Stimulated activated CD8-positive, alpha-beta memory T cell treated with anti-CD3 and anti-CD28 coated beads, Interleukin-2, amount 100 ng/mL, for 1 hour (primary cell): ENCODE results near the gene KRTAP12-4.
"Not testable (repeated sequence)": the region's sequence is repeated elsewhere in the genome, so short reads cannot be mapped to it uniquely, and the experiment has no call there.

Source experiments
- DNase-seq, 2 donors: peaks; one replicate each; pipeline ENCODE4 v3.0.0-alpha.2; 2020; ENCODE audit warnings: low read depth in 2 of 2

KRTAP12-4 gene

DNA sequence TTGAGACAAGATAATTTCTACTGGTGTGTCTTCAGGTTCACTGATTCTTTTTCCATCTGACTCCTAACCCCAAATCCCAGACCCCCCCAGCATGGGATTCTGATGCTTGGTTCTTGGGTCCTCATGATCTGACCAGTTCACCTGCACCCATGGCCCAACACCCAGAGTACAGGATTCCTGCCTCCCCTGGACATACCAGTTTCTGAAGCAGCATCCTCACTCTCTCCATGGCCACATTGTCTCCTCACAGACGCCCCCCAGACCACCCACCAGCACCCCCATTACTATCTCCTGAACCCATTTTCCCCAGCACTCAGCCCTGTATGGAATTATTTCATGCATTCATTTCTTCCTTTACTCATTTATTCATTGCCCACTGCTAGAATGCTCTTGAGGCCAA, 2.4 kb upstream of the KRTAP12-4 start:
- DNase-seq, result no peak

GRCh38 chr21:44653656-44654575, 543 bp downstream of the KRTAP12-4 start:
- peak in 1 of 2 donors; percentile 27 for DNase-seq

DNA sequence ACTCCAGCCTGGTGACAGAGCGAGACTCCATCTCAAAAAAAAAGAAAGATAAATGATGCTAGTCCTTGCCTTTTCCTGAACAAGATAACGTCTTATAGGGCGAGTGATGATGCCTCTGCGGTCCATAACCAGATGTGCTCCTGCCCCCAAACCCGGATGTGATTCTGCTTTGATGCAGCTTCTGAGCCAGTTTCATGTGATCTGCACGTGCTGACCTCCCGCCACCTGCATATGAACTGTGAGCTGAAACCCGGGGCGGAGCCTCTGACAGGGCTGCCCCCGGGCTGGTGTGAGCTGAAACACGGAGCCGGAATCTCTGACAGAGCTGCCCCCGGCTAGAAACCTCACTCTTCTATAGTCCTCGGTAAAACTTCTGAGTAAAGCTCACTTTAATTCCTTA, 1.3 kb downstream of the KRTAP12-4 start:
- DNase-seq, result no peak

DNA sequence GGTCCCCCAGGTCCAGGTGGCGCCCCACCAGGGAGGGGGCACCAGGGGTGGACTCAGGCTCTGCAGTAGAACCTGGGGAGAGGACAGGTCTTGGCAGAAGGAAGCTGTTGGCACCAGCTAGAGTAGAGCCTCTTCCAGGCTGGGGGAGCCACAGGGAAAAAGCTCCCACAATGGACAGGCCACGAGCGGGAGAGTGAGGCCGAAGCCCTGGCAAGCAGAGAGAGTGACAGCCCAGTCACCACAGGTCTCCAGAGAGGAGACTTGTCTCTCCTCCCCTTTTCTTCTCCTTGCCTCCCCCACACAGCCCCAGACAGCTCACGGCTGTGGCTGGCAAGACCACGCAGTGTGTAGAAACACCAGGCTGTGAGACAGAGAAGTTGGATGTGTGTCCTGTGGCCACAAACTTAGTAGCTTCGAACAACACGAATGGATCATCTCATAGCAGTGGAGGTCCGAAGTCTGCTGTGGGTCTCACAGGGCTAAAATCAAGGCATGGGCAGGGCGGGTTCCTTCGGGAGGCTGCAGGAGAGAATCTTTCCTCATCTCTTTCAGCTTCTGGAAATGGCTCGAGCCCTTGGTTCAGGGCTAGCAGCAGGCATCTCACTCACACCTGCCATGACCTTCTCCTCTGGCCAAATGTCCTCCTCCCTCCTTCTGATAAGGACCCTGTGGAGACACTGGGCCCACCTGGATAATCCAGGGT, 3.3 kb downstream of the KRTAP12-4 start:
- no peak for DNase-seq

DNA sequence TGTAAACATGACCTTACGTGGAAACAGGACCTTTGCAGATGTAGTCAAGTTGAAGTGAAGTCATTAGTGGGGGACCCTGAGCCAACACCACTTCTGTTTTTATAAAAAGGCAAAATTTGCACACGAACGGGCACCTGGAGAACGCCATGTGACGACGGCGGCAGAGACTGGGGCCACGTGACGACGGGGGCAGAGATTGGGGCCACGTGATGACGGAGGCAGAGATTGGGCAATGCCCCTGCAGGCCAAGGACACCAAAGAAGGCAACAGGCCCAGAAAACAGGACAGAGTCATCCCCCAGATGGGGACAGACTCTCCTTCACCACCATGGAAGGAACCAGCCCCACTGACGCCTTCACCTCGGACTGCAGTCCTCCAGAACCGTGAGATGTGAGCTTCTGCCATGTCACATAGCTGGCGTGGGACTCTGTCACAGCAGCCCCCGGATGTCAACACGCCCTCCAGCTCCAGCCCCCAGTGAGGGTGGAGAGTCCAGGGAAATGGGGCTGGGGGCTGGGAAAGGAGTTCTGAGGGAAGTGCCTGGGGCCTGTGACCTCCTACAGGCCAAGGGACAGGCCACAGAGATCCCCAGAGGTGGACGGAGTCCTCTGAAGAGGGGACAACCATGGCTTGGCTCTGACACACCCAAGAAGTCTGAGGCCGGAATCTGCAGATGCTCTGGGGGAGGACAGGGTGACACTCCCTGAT, 4.0 kb downstream of the KRTAP12-4 start:
- no peak for DNase-seq

DNA sequence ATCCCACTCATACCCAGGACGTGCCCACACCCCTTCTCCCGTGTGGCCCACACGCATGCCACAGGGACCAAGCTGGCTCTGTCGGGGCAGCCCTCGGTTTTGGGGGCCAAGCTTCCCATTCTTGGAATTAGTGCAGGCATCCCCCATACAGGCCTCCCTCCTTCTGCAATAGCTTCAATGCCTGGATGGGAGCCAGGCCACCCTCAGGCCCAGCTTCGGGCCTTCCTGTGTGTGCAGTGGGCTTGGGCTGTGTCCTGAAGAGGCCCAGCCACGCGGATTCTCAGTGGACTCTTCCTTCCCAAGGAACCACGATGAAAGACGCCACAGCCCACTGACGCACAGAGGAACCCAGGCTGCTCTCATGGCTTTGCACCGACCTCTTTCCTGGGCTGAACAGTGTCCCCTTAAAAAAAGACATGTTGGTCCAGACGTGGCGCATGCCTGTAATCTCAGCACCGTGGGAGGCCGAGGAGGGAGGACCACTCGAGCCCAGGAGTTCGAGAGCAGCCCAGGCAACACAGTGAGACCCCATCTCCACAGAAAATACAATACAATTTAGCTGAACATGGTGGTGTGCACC, 4.8 kb downstream of the KRTAP12-4 start:
- DNase-seq, result no peak

DNA sequence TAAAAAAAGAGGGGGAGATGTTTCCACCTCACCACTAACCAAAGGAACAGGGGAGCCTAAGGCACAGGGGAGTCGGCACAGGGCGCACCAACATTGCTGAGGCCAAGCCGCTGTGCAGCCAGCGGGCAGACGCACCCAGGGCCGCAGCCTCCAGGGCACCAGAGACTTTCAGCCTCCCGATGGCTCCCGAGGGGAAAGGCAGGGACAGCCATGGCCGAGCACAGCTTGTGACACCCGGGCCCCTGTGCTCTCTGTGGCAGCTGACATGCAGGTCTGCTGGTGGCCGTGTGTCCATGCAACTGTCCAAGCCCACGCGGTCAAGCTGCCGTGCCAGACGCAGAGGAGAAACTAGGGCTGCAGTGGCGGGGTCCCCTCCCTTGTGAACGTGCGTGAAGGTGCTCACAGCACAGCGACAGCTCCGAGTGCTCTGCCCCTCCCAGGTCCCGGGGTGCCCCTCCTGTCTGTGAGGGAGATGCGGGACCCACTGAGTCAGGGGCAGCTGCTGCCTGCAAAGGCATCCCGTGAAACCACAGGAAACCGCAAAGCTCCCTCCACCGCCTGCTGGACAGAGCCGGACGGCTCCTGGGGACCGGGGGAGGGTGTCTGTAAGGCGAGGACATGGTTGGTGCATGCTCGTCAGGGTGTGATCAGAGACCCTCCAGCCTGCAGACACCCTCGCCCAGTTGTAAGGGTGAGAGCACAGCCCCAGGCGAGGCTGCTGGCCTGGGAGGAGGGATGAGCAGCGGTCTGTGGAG, 5.7 kb downstream of the KRTAP12-4 start:
- DNase-seq, result no peak

- DNase-seq, result no peak
These were observed 7.3 kb downstream of the KRTAP12-4 start for GRCh38 chr21:44647222-44647552.

DNA sequence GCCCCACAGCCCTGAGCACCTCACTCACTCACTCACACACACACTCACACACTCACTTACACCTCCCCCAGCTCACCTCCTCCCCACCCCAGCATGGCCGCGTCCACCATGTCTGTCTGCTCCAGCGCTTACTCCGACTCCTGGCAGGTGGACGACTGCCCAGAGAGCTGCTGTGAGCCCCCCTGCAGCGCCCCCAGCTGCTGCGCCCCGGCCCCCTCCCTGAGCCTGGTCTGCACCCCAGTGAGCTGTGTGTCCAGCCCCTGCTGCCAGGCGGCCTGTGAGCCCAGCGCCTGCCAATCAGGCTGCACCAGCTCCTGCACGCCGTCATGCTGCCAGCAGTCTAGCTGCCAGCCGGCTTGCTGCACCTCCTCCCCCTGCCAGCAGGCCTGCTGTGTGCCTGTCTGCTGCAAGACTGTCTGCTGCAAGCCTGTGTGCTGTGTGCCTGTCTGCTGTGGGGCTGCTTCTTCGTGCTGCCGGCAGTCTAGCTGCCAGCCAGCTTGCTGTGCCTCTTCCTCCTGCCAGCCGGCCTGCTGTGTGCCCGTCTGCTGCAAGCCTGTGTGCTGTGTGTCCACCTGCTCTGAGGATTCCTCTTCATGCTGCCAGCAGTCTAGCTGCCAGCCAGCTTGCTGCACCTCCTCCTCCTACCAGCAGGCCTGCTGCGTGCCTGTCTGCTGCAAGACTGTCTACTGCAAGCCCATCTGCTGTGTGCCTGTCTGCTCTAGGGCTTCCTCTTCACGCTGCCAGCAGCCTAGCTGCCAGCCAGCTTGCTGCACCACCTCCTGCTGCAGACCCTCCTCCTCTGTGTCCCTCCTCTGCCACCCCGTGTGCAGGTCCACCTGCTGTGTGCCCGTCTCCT, 7.9 kb downstream of the KRTAP12-4 start, which contains the start of gene KRTAP10-11:
TSS of gene KRTAP10-11 (plus strand) at position 49 of the 856 bp plus-strand sequence. CDS start at position 94, 45 bp downstream.
- not testable (repeated sequence) for DNase-seq

GRCh38 chr21:44644878-44645277, 9.6 kb downstream of the KRTAP12-4 start:
- no peak for DNase-seq

- DNase-seq, result no peak
These were observed 10.6 kb downstream of the KRTAP12-4 start for GRCh38 chr21:44643741-44644310.

- no peak for DNase-seq
These were observed 13.7 kb downstream of the KRTAP12-4 start for GRCh38 chr21:44640761-44641160.

DNA sequence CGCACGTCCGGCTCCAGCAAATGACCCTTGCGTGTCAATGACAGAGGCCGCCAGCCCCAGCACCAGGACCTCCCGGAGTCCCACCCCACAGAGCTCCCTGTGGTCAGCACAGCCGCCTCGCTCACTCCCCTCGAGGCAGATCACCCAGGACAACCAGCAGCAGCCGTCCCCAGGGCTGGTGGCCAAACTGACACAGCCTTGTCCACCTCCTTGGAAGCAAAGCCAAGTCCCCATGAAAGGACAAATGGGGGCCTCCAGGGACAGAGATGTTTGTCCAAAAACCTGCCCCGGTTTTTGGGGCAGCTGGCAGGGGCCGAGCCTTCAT, 15.2 kb downstream of the KRTAP12-4 start:
- no peak for DNase-seq

- not testable (repeated sequence) for DNase-seq
These were observed 15.7 kb downstream of the KRTAP12-4 start for GRCh38 chr21:44638506-44639330.

DNA sequence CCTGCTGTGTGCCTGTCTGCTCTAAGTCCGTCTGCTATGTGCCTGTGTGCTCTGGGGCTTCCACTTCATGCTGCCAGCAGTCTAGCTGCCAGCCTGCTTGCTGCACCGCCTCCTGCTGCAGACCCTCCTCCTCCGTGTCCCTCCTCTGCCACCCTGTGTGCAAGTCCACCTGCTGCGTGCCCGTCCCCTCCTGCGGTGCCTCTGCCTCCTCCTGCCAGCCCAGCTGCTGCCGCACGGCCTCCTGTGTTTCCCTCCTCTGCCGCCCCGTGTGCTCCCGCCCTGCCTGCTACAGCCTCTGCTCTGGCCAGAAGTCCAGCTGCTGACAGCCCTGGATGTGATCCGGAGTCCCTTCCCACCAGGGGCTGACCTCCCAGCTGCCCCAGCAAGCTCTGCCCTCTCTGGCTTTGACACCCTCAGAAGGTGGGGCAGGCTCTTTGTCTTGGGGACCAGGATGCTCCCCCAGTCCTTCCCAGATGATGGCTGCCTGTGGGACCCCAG, 16.6 kb downstream of the KRTAP12-4 start:
- not testable (repeated sequence) for DNase-seq

DNA sequence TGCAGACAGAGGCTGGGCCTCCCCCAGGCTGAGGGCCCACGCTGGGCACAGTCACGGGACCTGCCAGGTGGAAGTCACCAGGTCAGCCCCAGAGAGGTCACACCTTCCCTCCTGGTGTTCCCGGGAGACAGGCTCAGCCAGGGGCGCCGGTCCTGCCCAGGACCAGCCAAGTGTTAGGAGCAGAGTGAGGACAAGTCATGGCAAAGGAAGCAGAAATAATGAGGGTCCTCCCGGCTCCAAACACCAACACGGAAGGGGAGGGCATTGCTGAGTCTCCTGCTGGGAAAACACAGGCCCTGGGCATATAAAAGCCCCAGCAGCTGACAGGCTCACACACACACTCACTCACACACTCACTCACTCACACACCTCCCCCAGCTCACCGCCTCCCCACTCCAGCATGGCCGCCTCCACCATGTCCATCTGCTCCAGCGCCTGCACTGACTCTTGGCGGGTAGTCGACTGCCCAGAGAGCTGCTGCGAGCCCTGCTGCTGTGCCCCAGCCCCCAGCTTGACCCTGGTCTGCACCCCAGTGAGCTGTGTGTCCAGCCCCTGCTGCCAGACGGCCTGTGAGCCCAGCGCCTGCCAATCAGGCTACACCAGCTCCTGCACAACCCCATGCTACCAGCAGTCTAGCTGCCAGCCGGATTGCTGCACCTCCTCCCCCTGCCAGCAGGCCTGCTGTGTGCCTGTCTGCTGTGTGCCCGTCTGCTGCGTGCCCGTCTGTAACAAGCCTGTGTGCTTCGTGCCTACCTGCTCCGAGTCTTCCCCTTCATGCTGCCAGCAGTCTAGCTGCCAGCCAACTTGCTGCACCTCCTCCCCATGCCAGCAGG, 17.2 kb downstream of the KRTAP12-4 start, which contains the start of gene KRTAP10-10:
TSS of gene KRTAP10-10 (plus strand) at position 339 of the 833 bp plus-strand sequence. CDS start at position 401, 62 bp downstream.
- no peak for DNase-seq

- DNase-seq, result no peak
These were observed 18.0 kb downstream of the KRTAP12-4 start for GRCh38 chr21:44636209-44637017.
